ENCODE measurements around the gene RALGAPA2. TPM values are rescaled to one million over a fixed set of nuclear protein-coding genes. Genes with fewer than 3 reads are reported as not detected.
"Not testable (repeated sequence)": the region's sequence is repeated elsewhere in the genome, so short reads cannot be mapped to it uniquely, and the experiment has no call there.

The RALGAPA2 gene
- polyA plus RNA-seq, 1 of the 3 experiments (the other 2 are of a cell fraction): 1.0 TPM

- Histone ChIP-seq H3K9me2 (no peaks in the 10 kb centered on the region), H3K27ac (ENCODE audit: low read depth in 2 of 2, low read length in 1 of 2) (no peak overlapping the region), H3K79me2 (ENCODE audit: insufficient read depth) (no peaks in the 10 kb centered on the region), H3K4me2 (no peak overlapping the region), H3F3A (replicated peaks; ENCODE audit: insufficient read depth) (no peaks in the 10 kb centered on the region), H3K4me3 (ENCODE audit: low read depth in 2 of 2, low read length in 1 of 2) (no peak overlapping the region), H3K27me3 (ENCODE audit: insufficient read depth) (peaks cover 27% of the 10 kb centered on the region), H3K36me3 (replicated peaks in 1 of 2; ENCODE audit: control insufficient read depth in 1 of 2, insufficient read depth in 2 of 2, low read length in 1 of 2) (no peaks in the 10 kb centered on the region), H3K4me1 (ENCODE audit: control insufficient read depth in 1 of 2, insufficient read depth in 2 of 2, low read depth in 1 of 2, low read length in 1 of 2) (no peaks in the 10 kb centered on the region), H3K9ac (no peak overlapping the region), H4K20me1 (ENCODE audit: insufficient read depth) (no peaks in the 10 kb centered on the region), H3K9me3 (no peaks in the 10 kb centered on the region), H2AFZ (ENCODE audit: low read depth) (no peak overlapping the region)
- no peak for DNase-seq
- CTCF ChIA-PET: interaction anchor here (1.0 to 5.5 kb wide), 8 partner anchors 9 to 235 kb away, joined by 3 to 36 read pairs (median 5); partner anchors contain the start of gene INSM1
- TF ChIP-seq ZBTB33 (IDR thresholded peaks at IDR 0.05; ENCODE audit: borderline replicate concordance, low read depth) (no peak), USF2 (IDR thresholded peaks at IDR 0.05; ENCODE audit: borderline replicate concordance, low read depth, low read length) (no peak), CHD2 (IDR thresholded peaks at IDR 0.05; ENCODE audit: low read length, partially characterized antibody) (no peak), EP300 (IDR thresholded peaks at IDR 0.05; ENCODE audit: borderline replicate concordance in 1 of 2, low read depth in 1 of 2, low read length in 1 of 2) (no peak), USF1 (IDR thresholded peaks at IDR 0.05; ENCODE audit: borderline replicate concordance, low read depth) (no peak), RAD21 (IDR thresholded peaks at IDR 0.05; ENCODE audit: low read length) (no peak), CTCF (IDR thresholded peaks at IDR 0.05) (no peak), RFX5 (IDR thresholded peaks at IDR 0.05; ENCODE audit: low read length) (no peak), MAX (IDR thresholded peaks at IDR 0.05; ENCODE audit: low read depth) (no peak), TAF1 (IDR thresholded peaks at IDR 0.05; ENCODE audit: borderline replicate concordance, low read depth, low read length) (no peak), IRF3 (IDR thresholded peaks at IDR 0.05; ENCODE audit: low read depth, low read length) (no peak), RXRA (IDR thresholded peaks at IDR 0.05; ENCODE audit: borderline replicate concordance, low read depth) (no peak), FOXJ3 (CRISPR knock-in tag; IDR thresholded peaks at IDR 0.05) (no peak), POLR2AphosphoS5 (IDR thresholded peaks at IDR 0.05; ENCODE audit: low read depth, low read length) (no peak), YY1 (IDR thresholded peaks at IDR 0.05; ENCODE audit: low read depth) (no peak), TEAD4 (IDR thresholded peaks at IDR 0.05; ENCODE audit: borderline replicate concordance, insufficient read depth) (no peak), FOSL2 (IDR thresholded peaks at IDR 0.05; ENCODE audit: borderline replicate concordance, low read depth) (no peak), SIN3A (IDR thresholded peaks at IDR 0.05; ENCODE audit: borderline replicate concordance, low read depth, low read length) (no peak), ELF1 (IDR thresholded peaks at IDR 0.05) (no peak)
- POLR2A ChIA-PET: no interaction called here
Observed at GRCh38 chr20:20358801-20359200, 353.6 kb downstream of the RALGAPA2 start.

- POLR2A ChIA-PET; H3K4me3 ChIP-seq (ENCODE audit: low read depth in 2 of 2, low read length in 1 of 2); H3K4me2 ChIP-seq; DNase-seq; H3K79me2 ChIP-seq (ENCODE audit: insufficient read depth); H3K27ac ChIP-seq (ENCODE audit: low read depth in 2 of 2, low read length in 1 of 2); H3K9me3 ChIP-seq; H4K20me1 ChIP-seq (ENCODE audit: insufficient read depth); H3K36me3 ChIP-seq (replicated peaks in 1 of 2; ENCODE audit: control insufficient read depth in 1 of 2, insufficient read depth in 2 of 2, low read length in 1 of 2); H2AFZ ChIP-seq (ENCODE audit: low read depth); H3K9me2 ChIP-seq; H3K27me3 ChIP-seq (ENCODE audit: insufficient read depth); H3K9ac ChIP-seq; H3F3A ChIP-seq (replicated peaks; ENCODE audit: insufficient read depth); CTCF ChIA-PET; H3K4me1 ChIP-seq (ENCODE audit: control insufficient read depth in 1 of 2, insufficient read depth in 2 of 2, low read depth in 1 of 2, low read length in 1 of 2): not testable (repeated sequence)
Observed at GRCh38 chr20:20355503-20355902, 356.9 kb downstream of the RALGAPA2 start.
